Measurements from ENCODE around the gene TMEM80.

TMEM80 gene

GRCh38 chr11:662689-663274, 32.8 kb upstream of the TMEM80 start:
- peak; percentile 83 for DNase-seq (ENCODE audit: low spot score)
- in situ Hi-C loops (cut with MboI; ENCODE audit: low pct_unique_long_range_greater_than_20kb, low sequenced_read_pairs, unreplicated experiment) = no loop called here
- peak; percentile 77 for TF ChIP-seq CTCF (IDR thresholded peaks at IDR 0.05; ENCODE audit: extremely low read depth, insufficient read depth, missing control alignments)

GRCh38 chr11:665062-665703, 30.4 kb upstream of the TMEM80 start:
- in situ Hi-C loops (cut with MboI; ENCODE audit: low pct_unique_long_range_greater_than_20kb, low sequenced_read_pairs, unreplicated experiment) = no loop called here
- DNase-seq (ENCODE audit: low spot score) = no peak

GRCh38 chr11:665704-666281, 29.8 kb upstream of the TMEM80 start:
- no peak for TF ChIP-seq CTCF (IDR thresholded peaks at IDR 0.05; ENCODE audit: extremely low read depth, insufficient read depth, missing control alignments)
- DNase-seq (ENCODE audit: low spot score) = no peak
- in situ Hi-C loops (cut with MboI; ENCODE audit: low pct_unique_long_range_greater_than_20kb, low sequenced_read_pairs, unreplicated experiment) = no loop called here

More at GRCh38 chr11:665062-665703, 30.4 kb upstream of the TMEM80 start:
- TF ChIP-seq CTCF (IDR thresholded peaks at IDR 0.05; ENCODE audit: extremely low read depth, insufficient read depth, missing control alignments) = no peak

- in situ Hi-C loops (cut with MboI; ENCODE audit: low pct_unique_long_range_greater_than_20kb, low sequenced_read_pairs, unreplicated experiment) = no loop called here
- TF ChIP-seq CTCF (IDR thresholded peaks at IDR 0.05; ENCODE audit: extremely low read depth, insufficient read depth, missing control alignments) = no peak
- DNase-seq (ENCODE audit: low spot score) = no peak
These were observed 21.8 kb upstream of the TMEM80 start for GRCh38 chr11:673866-674265.

- no peak for DNase-seq (ENCODE audit: low spot score)
- no peak for TF ChIP-seq CTCF (IDR thresholded peaks at IDR 0.05; ENCODE audit: extremely low read depth, insufficient read depth, missing control alignments)
- in situ Hi-C loops (cut with MboI; ENCODE audit: low pct_unique_long_range_greater_than_20kb, low sequenced_read_pairs, unreplicated experiment) = no loop called here
These were observed 21.2 kb upstream of the TMEM80 start for GRCh38 chr11:674406-674805.

- TF ChIP-seq CTCF (IDR thresholded peaks at IDR 0.05; ENCODE audit: extremely low read depth, insufficient read depth, missing control alignments) = no peak
- DNase-seq (ENCODE audit: low spot score) = no peak
- in situ Hi-C loops (cut with MboI; ENCODE audit: low pct_unique_long_range_greater_than_20kb, low sequenced_read_pairs, unreplicated experiment) = no loop called here
These were observed 17.3 kb upstream of the TMEM80 start for GRCh38 chr11:678297-678696.
